Endothelial cell of umbilical vein (primary cell): ENCODE data around the gene FBN2. TPM values are rescaled to one million over a fixed set of nuclear protein-coding genes. Genes with fewer than 3 reads are reported as not detected.

Experiments
- BruUV-seq: library from RNA; stranded (reverse); fragments of 400-500 nt; replicated peaks from 2 replicates; lab custom pipeline; 2021; lab: Mats Ljungman, UMichigan
- CTCF ChIA-PET: fragments of 300-600, 350-600 bp; sonication (Branson Sonifier 250); formaldehyde crosslinking; loops from one replicate; lab custom pipeline; 2021; ENCODE audit warnings: antibody characterized with exemption, inconsistent platforms; lab: Charles Lee
- POLR2A ChIA-PET: fragments of 300-600, 350-600 bp; sonication (Branson Sonifier 250); formaldehyde crosslinking; loops from one replicate; lab custom pipeline; 2021; ENCODE audit warnings: antibody characterized with exemption, inconsistent platforms; lab: Charles Lee
- DNase-seq: peaks from one replicate; pipeline ENCODE4 v3.0.0-alpha.2; 2011; ENCODE audit warnings: low read depth, low spot score
- FAIRE-seq: peaks from 2 replicates; lab custom pipeline; 2011; peaks lifted over from hg19 to GRCh38; lab: Jason Lieb, UNC
- H2AFZ ChIP-seq: 2 replicates; pipeline ENCODE4 v1.6.0; 2012; ENCODE audit warnings: low read depth, low read length, control low read depth, inconsistent platforms
- H3K27ac ChIP-seq: 2 replicates; pipeline ENCODE4 v1.5.1; 2011; ENCODE audit warnings: low read depth, mild to moderate bottlenecking, control low read depth, low read length, moderate library complexity; ENCODE audit not compliant: insufficient read depth
- H3K27me3 ChIP-seq, 2 experiments: 2 replicates each; pipeline versions ENCODE4 v1.6.0 to v1.6.1; 2011; ENCODE audit warnings: low read length in 2 of 2, mixed read lengths in 1 of 2; ENCODE audit not compliant: control insufficient read depth in 2 of 2, insufficient read depth in 2 of 2
- H3K36me3 ChIP-seq, 2 experiments: 2 replicates in 1 of 2; 3 replicates in 1 of 2; pipeline ENCODE4 v1.5.1; 2011; ENCODE audit warnings: low read length in 2 of 2, mild to moderate bottlenecking in 1 of 2, moderate library complexity in 1 of 2; ENCODE audit not compliant: control insufficient read depth in 2 of 2, insufficient read depth in 2 of 2; ENCODE audit errors: extremely low read depth in 1 of 2
- H3K4me1 ChIP-seq: 3 replicates; pipeline ENCODE4 v1.5.1; 2011; ENCODE audit warnings: mild to moderate bottlenecking, low read length; ENCODE audit not compliant: control insufficient read depth, insufficient read depth; ENCODE audit errors: extremely low read depth
- H3K4me2 ChIP-seq: 2 replicates; pipeline ENCODE4 v1.6.1; 2011; ENCODE audit warnings: low read length, control low read depth, mixed read lengths; ENCODE audit not compliant: insufficient read depth
- H3K4me3 ChIP-seq, 3 experiments: fragments of 200-600 bp in 1 of 3; sonication (generic), shearing (Covaris generic) in 1 of 3; replicated peaks in 1 of 3; 2 replicates each; pipeline ENCODE4 v1.5.1; 2011 to 2016; ENCODE audit warnings: control low read depth in 3 of 3, low read length in 3 of 3, mild to moderate bottlenecking in 2 of 3, inconsistent platforms in 1 of 3, low read depth in 1 of 3, moderate library complexity in 1 of 3; ENCODE audit not compliant: insufficient read depth in 1 of 3
- H3K79me2 ChIP-seq: 2 replicates; pipeline ENCODE4 v1.6.0; 2012; ENCODE audit warnings: low read length, inconsistent platforms; ENCODE audit not compliant: control insufficient read depth, insufficient read depth
- H3K9ac ChIP-seq: replicated peaks from 2 replicates; pipeline ENCODE3; 2011; ENCODE audit warnings: low read length, control low read depth; ENCODE audit not compliant: insufficient read depth; ENCODE audit errors: extremely low read depth
- H3K9me1 ChIP-seq: replicated peaks from 3 replicates; pipeline ENCODE4 v1.6.0; 2011; ENCODE audit warnings: mild to moderate bottlenecking, low read length; ENCODE audit not compliant: control insufficient read depth, insufficient read depth; ENCODE audit errors: extremely low read depth
- H3K9me3 ChIP-seq: replicated peaks from 2 replicates; pipeline ENCODE4 v1.5.1; 2012; ENCODE audit warnings: low read length, inconsistent platforms; ENCODE audit not compliant: control insufficient read depth, insufficient read depth
- H4K20me1 ChIP-seq: replicated peaks from 2 replicates; pipeline ENCODE3; 2011; ENCODE audit warnings: mild to moderate bottlenecking, low read length; ENCODE audit not compliant: control insufficient read depth, insufficient read depth; ENCODE audit errors: extremely low read depth
- CTCF ChIP-seq, 2 donors: IDR thresholded peaks; 1 replicate in 1 of 2; 2 replicates in 1 of 2; pipeline ENCODE4 v1.5.1; 2011; ENCODE audit warnings: low read length in 2 of 2, mild to moderate bottlenecking in 2 of 2, moderate library complexity in 2 of 2, control low read depth in 1 of 2, inconsistent platforms in 1 of 2, low read depth in 1 of 2; ENCODE audit not compliant: insufficient read depth in 1 of 2; ENCODE audit errors: extremely low read depth in 1 of 2
- EZH2 ChIP-seq: IDR thresholded peaks from 2 replicates; pipeline ENCODE4 v1.6.1; 2012; ENCODE audit warnings: borderline replicate concordance, low read depth, mild to moderate bottlenecking, moderate library complexity, low read length, inconsistent platforms; ENCODE audit not compliant: severe bottlenecking
- FOS ChIP-seq: IDR thresholded peaks from 2 replicates; pipeline ENCODE4 v1.6.1; 2011; ENCODE audit warnings: mild to moderate bottlenecking, low read length, moderate library complexity, borderline replicate concordance; ENCODE audit not compliant: insufficient read depth
- GATA2 ChIP-seq: IDR thresholded peaks from 2 replicates; pipeline ENCODE4 v1.7.0; 2011; ENCODE audit warnings: low read depth, mild to moderate bottlenecking, moderate library complexity, mixed read lengths, low read length; ENCODE audit not compliant: insufficient read length, insufficient read depth
- JUN ChIP-seq: IDR thresholded peaks from 2 replicates; pipeline ENCODE4 v1.6.1; 2011; ENCODE audit warnings: borderline replicate concordance, low read depth; ENCODE audit not compliant: insufficient read length, insufficient read depth
- MAX ChIP-seq: IDR thresholded peaks from 2 replicates; pipeline ENCODE4 v1.6.1; 2011; ENCODE audit not compliant: insufficient read depth, insufficient read length
- MYC ChIP-seq: IDR thresholded peaks from one replicate; pipeline ENCODE4 v1.6.1; 2011; ENCODE audit warnings: mild to moderate bottlenecking, low read depth, low read length
- POLR2A ChIP-seq: IDR thresholded peaks from 2 replicates; pipeline ENCODE4 v1.6.1; 2012; ENCODE audit warnings: low read depth, mild to moderate bottlenecking, control low read depth, low read length
- POLR2AphosphoS5 ChIP-seq: IDR thresholded peaks from 2 replicates; pipeline ENCODE4 v1.6.1; 2012; ENCODE audit warnings: low read depth, mild to moderate bottlenecking, control low read depth, low read length, moderate library complexity; ENCODE audit not compliant: insufficient read depth
- dilution Hi-C: fragments of 300-500 bp; cut with MboI; formaldehyde crosslinking; loops from one replicate; pipeline ENCODE4 v1.15.0; 2019; ENCODE audit warnings: low sequenced_read_pairs; ENCODE audit not compliant: extremely low pct_ligation_motif_present
- intact Hi-C: fragments of 100-400 bp; cut with micrococcal nuclease; formaldehyde crosslinking; loops from one replicate; pipeline ENCODE4 v1.10.0; 2022
- polyA plus RNA-seq, 4 experiments: library from polyadenylated mRNA; depleted of rRNA in 3 of 4; stranded (reverse) in 3 of 4; unstranded in 1 of 4; fragments of >200 nt; gene quantifications; 2 replicates each; pipeline versions ENCODE4 v1.2.1 to v1.2.3, GENCODE V29; 2011 to 2012; ENCODE audit warnings: missing spikeins in 1 of 4
- total RNA-seq: library from RNA; stranded (reverse); gene quantifications from 2 replicates; pipeline ENCODE4 v1.2.3, GENCODE V29; 2021

The FBN2 gene
- total and polyA plus RNA-seq, 2 donors (not counting 3 experiments of a cell fraction or from before 2014, with no cell fraction given): 21.8 to 57.4 TPM

DNA sequence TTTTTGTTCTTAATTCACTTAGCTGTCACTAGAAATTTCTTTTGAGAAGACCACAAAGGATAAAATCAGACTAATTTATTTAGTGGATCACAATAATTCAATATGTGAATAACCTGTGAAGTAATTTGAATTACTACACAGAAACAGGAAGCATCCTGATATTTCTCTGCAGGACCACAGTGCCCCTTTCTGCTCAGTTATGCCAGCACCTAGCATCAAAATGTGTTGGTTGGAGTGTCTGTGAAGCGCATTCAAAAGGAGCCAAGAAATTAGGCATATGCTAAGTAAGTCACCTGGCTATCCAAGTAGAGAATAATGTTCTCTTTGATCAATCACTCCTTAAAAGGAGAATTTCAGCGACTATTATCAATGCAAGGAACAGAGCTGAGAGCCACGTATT is 267.0 kb downstream of the FBN2 start:
- TF ChIP-seq CTCF (IDR thresholded peaks at IDR 0.05; ENCODE audit: extremely low read depth in 1 of 2, insufficient read depth in 1 of 2, low read depth in 1 of 2, low read length in 2 of 2) (no peak), MAX (no peak), GATA2 (no peak), MYC (no peak), POLR2AphosphoS5 (no peak), EZH2 (no peak), FOS (no peak), JUN (no peak), POLR2A (no peak)
- Histone ChIP-seq H3K9ac (no peak overlapping the region), H3K4me3 (no peak overlapping the region), H3K4me1 (no peaks in the 10 kb centered on the region), H4K20me1 (no peaks in the 10 kb centered on the region), H3K9me1 (no peaks in the 10 kb centered on the region), H3K4me2 (no peak overlapping the region), H2AFZ (no peak overlapping the region), H3K9me3 (no peaks in the 10 kb centered on the region), H3K27me3 (no peaks in the 10 kb centered on the region), H3K79me2 (no peaks in the 10 kb centered on the region), H3K27ac (no peak overlapping the region), H3K36me3 (no peaks in the 10 kb centered on the region)
- ChIA-PET CTCF (no interaction called here), POLR2A (interaction anchor here (0.5 kb wide), 1 partner anchor 587 kb away, joined by 4 read pairs; no protein-coding TSS in a partner anchor)
- intact Hi-C loops: no loop called here
- no TSS peak for BruUV-seq
- no peak for FAIRE-seq
- dilution Hi-C loops: no loop called here
- DNase-seq: no peak
